HG03342 (cell line): ENCODE data around the gene WDR64.
"Not testable (repeated sequence)": the region's sequence is repeated elsewhere in the genome, so short reads cannot be mapped to it uniquely, and the experiment has no call there.

Experiments used
- ATAC-seq: cut with Tn5 transposase; IDR thresholded peaks from one replicate; pipeline ENCODE4 v1.9.1; 2021; ENCODE audit warnings: mild to moderate bottlenecking, moderate library complexity; ENCODE audit not compliant: unreplicated experiment

The WDR64 gene

DNA sequence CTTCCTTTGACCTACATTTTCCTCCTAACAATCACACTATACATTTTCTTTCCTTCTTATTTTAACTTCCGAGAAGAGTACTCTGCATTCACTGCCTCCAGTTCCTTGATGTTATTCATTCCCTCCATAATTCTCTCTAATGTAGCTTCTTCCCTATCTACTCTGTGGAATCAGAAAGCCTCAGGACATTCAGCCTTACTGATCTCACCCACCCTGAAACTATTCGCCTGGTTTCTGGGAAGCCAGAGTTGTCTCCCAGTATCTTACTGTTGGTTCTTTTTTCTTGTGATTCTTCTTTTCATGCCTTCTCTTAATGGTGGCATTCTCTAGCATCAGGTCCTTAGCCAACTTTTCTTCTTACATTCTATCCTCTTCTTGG, 45.5 kb downstream of the WDR64 start:
- no peak for ATAC-seq

- no peak for ATAC-seq
Measured at GRCh38 chr1:241698177-241698576, 46.1 kb downstream of the WDR64 start.

DNA sequence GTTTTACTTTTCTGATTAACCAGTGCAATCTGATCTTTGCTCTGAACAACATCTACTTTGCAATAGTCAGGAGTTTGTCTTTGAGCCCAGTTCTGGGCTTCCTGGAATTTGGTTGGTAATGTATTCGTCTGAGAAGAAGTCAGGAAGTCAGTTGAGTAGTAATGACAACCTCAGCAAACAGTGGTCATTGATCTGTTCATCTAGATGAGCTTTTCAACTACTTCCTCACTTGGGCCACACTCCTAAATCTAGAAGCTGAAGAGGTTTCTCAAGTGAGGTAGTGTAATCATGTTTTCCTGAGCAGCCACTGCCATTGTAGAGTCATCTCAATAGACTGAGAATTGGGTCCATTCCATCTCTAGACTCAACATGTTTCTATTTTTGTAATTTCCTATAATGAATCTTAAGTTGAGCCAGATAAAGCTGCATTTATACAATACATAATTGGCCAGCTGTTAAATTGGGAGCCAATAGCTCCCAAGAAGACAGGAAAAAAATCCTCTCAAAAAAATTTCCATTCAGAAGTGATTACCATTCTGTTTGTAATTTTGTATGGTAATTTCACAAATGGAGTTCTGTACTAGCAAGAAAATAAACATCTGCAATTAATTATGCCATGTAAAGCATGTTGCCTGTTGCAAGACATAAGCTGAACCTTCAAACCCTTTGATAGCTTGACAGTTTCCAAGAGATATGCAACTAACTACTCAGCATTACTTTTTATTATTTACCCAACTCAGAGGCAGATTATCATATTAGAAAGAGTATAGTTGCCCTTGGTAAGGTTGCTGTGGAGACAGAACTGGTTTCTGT, 49.6 kb downstream of the WDR64 start:
- ATAC-seq = no peak

DNA sequence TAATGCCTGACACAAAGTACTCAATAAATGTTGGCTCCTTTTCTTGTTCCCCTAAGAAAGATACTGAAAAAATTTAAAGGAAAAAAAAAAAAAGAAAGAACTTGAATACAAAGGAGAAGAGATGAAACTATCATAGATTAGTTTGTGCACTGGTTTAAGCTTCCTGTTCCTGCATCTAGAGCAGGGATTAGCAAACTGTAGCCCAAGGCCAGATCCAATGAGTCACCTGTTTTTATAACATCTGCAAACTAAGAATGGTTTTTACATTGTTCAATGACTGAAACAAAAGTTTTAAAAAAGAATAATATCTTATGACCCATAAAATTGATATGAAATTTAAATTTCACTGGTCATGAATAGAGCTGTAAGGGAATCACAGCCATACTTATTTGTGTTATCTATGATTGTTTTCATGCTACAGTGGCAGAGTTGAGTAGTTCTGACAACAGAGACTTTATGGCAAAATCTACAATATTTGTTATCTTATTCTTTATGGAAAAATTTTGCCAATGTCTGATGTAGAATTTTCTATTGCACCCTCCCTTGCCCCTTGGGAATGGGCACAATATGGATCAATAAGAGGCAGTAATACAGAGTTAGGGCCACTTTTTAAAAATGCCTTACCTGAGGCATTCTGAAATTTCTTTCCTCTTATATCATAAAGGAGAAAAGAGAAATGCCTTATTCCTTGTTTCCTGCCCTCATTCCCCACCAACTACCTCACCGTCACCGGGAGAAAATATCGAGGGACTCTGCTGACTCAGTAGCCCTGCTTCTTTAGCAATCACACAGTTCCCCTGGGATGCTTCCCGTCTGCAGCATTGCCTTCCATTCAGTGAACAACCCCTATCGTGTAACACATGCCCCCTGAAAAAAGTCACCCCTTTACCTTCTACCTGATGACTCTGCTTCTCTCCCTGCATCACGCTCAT, 50.6 kb downstream of the WDR64 start:
- ATAC-seq = no peak

DNA sequence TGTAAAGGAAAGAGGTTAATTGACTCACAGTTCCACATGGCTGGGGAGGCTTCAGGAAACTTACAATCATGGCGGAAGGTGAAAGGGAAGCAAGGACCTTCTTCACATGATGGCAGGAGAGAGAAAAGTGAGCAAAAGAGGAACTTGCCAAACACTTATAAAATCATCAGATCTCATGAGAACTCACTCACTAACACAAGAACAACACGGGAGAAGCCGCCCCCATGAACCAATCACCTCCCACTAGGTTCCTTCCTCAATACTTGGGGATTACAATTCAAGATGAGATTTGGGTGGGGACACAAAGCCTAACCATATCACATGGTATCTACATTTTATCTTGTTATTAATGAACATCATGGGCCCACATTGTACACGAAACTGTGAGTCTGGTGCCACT, 51.7 kb downstream of the WDR64 start:
- ATAC-seq = not testable (repeated sequence)

- no peak for ATAC-seq
Measured at GRCh38 chr1:241706257-241706656, 54.2 kb downstream of the WDR64 start.

DNA sequence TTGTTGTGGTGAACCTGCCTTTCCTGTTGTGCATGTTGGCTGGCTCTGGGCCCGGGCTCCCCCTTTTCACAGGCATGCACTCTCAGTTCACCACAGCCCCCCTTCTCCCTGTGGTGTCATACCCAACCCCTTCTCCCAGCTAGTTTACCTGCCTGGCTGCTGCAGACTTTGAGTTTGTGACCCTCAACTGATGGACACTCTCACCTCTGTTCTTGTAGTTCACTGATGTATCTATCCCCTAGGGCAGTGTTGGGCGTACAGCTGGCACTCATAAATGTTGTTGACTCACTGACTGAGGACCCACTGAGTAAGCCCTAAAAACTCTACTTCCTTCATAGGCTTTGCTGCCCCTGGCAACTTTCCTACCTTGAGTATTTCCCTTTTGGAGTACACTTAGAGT, 54.9 kb downstream of the WDR64 start:
- no peak for ATAC-seq

- no peak for ATAC-seq
Measured at GRCh38 chr1:241707442-241707841, 55.4 kb downstream of the WDR64 start.

DNA sequence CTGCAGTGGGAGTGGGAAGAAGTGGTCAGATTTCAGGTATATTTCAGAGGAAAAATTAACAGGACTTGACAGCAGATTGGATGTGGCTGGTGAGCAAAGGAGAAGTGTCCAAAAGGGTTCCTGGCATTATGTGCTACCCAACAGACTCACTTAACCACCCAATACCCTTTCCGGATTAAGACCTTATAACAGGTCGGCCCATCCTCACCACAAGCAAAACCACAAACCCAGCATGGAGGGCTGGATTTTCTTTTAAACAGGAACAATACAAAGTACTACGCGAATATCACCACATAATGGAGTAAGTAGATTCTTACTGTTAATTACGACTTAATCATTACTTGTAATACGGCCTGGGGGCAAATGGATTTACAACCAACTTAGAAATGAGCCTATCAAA, 59.2 kb downstream of the WDR64 start:
- no peak for ATAC-seq

- ATAC-seq = no peak
Measured at GRCh38 chr1:241713316-241713715, 61.2 kb downstream of the WDR64 start.

GRCh38 chr1:241714321-241715218, 62.5 kb downstream of the WDR64 start:
- no peak for ATAC-seq

GRCh38 chr1:241715435-241715834, 63.4 kb downstream of the WDR64 start:
- no peak for ATAC-seq

GRCh38 chr1:241715956-241716355, 63.9 kb downstream of the WDR64 start:
- no peak for ATAC-seq

- ATAC-seq = no peak
Measured at GRCh38 chr1:241716915-241717656, 65.0 kb downstream of the WDR64 start.

DNA sequence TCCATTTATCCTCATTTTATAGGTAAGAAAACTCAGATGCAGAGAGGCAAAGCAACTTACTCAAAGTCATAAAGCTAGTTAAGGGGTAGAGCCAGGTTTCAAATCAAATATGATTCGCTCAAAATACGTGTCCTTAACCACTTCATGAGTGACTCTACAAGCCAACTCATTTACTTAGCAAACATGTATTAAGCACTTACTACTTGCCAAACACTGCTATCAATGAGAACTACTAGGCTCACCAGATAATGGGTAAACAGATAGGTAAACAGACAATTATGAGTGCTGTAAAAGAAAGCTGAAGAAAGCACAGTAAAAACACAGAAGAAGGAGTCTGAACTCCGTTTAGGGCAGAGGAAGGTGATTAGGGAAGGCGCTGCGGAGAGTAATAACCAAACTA, 65.9 kb downstream of the WDR64 start:
- no peak for ATAC-seq

DNA sequence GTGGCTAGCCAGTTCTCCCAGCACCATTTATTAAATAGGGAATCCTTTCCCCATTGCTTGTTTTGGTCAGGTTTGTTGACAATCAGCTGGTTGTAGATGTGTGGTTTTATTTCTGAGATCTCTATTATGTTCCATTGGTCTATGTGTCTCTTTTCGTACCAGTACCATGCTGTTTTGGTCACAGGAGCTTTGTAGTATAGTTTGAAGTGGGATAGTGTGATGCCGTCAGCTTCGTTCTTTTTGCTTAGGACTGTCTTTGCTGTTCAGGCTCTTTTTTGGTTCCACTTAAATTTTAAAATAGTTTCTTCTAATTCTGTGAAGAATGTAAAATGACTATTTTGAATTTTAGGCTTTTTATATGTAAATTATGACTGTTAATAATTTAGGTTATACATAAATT, 68.9 kb downstream of the WDR64 start:
- ATAC-seq = no peak

- ATAC-seq = no peak
Measured at GRCh38 chr1:241722947-241723346, 70.9 kb downstream of the WDR64 start.

- ATAC-seq = no peak
Measured at GRCh38 chr1:241724741-241725356, 72.8 kb downstream of the WDR64 start.

- no peak for ATAC-seq
Measured at GRCh38 chr1:241730031-241730430, 78.0 kb downstream of the WDR64 start.

- no peak for ATAC-seq
Measured at GRCh38 chr1:241733899-241734298, 81.8 kb downstream of the WDR64 start.
